ENCODE data around the gene ODAD2.

Gene ODAD2

GRCh38 chr10:27857616-27858015 lies 141.3 kb downstream of the ODAD2 start:
- DNase-seq (ENCODE audit: low spot score) = no peak

- DNase-seq (ENCODE audit: low spot score) = no peak
These were observed 154.7 kb downstream of the ODAD2 start for GRCh38 chr10:27844223-27844622.

- no peak for DNase-seq (ENCODE audit: low spot score)
These were observed 160.0 kb downstream of the ODAD2 start for GRCh38 chr10:27838901-27839300.

GRCh38 chr10:27838361-27838760 lies 160.5 kb downstream of the ODAD2 start:
- DNase-seq (ENCODE audit: low spot score) = no peak

GRCh38 chr10:27834476-27834875 lies 164.4 kb downstream of the ODAD2 start:
- DNase-seq (ENCODE audit: low spot score) = no peak

GRCh38 chr10:27833792-27834191 lies 165.1 kb downstream of the ODAD2 start:
- no peak for DNase-seq (ENCODE audit: low spot score)

- DNase-seq (ENCODE audit: low spot score) = no peak
These were observed 166.1 kb downstream of the ODAD2 start for GRCh38 chr10:27832826-27833225.

- no peak for DNase-seq (ENCODE audit: low spot score)
These were observed 172.5 kb downstream of the ODAD2 start for GRCh38 chr10:27826369-27826768.

GRCh38 chr10:27822301-27822700 lies 176.6 kb downstream of the ODAD2 start:
- no peak for DNase-seq (ENCODE audit: low spot score)

GRCh38 chr10:27820637-27821036 lies 178.2 kb downstream of the ODAD2 start:
- no peak for DNase-seq (ENCODE audit: low spot score)

- DNase-seq (ENCODE audit: low spot score) = no peak
These were observed 178.9 kb downstream of the ODAD2 start for GRCh38 chr10:27819781-27820531.

- no peak for DNase-seq (ENCODE audit: low spot score)
These were observed 182.6 kb downstream of the ODAD2 start for GRCh38 chr10:27816320-27816719.

- no peak for DNase-seq (ENCODE audit: low spot score)
These were observed 183.0 kb downstream of the ODAD2 start for GRCh38 chr10:27815846-27816245.

GRCh38 chr10:27815261-27815660 lies 183.6 kb downstream of the ODAD2 start:
- no peak for DNase-seq (ENCODE audit: low spot score)

- DNase-seq (ENCODE audit: low spot score) = no peak
These were observed 193.7 kb downstream of the ODAD2 start for GRCh38 chr10:27805180-27805579.

- DNase-seq (ENCODE audit: low spot score) = no peak
These were observed 194.7 kb downstream of the ODAD2 start for GRCh38 chr10:27804136-27804535.

- no peak for DNase-seq (ENCODE audit: low spot score)
These were observed 197.6 kb downstream of the ODAD2 start for GRCh38 chr10:27801171-27801785.

GRCh38 chr10:27799046-27799445 lies 199.8 kb downstream of the ODAD2 start:
- DNase-seq (ENCODE audit: low spot score) = no peak

- no peak for DNase-seq (ENCODE audit: low spot score)
These were observed 204.7 kb downstream of the ODAD2 start for GRCh38 chr10:27794157-27794556.

GRCh38 chr10:27792216-27792615 lies 206.7 kb downstream of the ODAD2 start:
- no peak for DNase-seq (ENCODE audit: low spot score)

- DNase-seq (ENCODE audit: low spot score) = no peak
These were observed 214.6 kb downstream of the ODAD2 start for GRCh38 chr10:27784272-27784671.

GRCh38 chr10:27783660-27784059 lies 215.2 kb downstream of the ODAD2 start:
- DNase-seq (ENCODE audit: low spot score) = no peak

GRCh38 chr10:27779462-27780015 lies 219.3 kb downstream of the ODAD2 start:
- no peak for DNase-seq (ENCODE audit: low spot score)
